Urinary bladder (tissue), 4 donors: Measurements from ENCODE around the gene VWA7. TPM values are rescaled to one million over a fixed set of nuclear protein-coding genes. Genes with fewer than 3 reads are reported as not detected.

ENCODE experiments used
- DNase-seq: peaks from one replicate; pipeline ENCODE4 v3.0.0-alpha.2; 2015; ENCODE audit errors: extremely low spot score
- H3K27ac ChIP-seq: one replicate; pipeline ENCODE4 v1.5.1; 2013; ENCODE audit warnings: low read depth, mild to moderate bottlenecking, moderate library complexity
- H3K36me3 ChIP-seq: one replicate; pipeline ENCODE4 v1.6.1; 2013; ENCODE audit warnings: mild to moderate bottlenecking, moderate library complexity; ENCODE audit not compliant: insufficient read depth
- H3K4me1 ChIP-seq: one replicate; pipeline ENCODE4 v1.6.1; 2013; ENCODE audit warnings: mild to moderate bottlenecking, moderate library complexity; ENCODE audit not compliant: insufficient read depth
- H3K4me3 ChIP-seq: one replicate; pipeline ENCODE4 v1.5.1; 2013; ENCODE audit warnings: low read depth, low read length
- WGBS: extraction: QIAGEN DNeasy Blood & Tissue Kit; methylation state at CpG from one replicate; pipeline ENCODE4 v1.1.7; 2013; 5-methylcytosine and 5-hydroxymethylcytosine counted together
- polyA plus RNA-seq: library from polyadenylated mRNA; stranded (reverse); fragments of 200-250 nt; gene quantifications from one replicate; pipeline ENCODE4 v1.2.3, GENCODE V29; 2013
- total RNA-seq: library from RNA; depleted of rRNA; stranded (reverse); fragments of >200 nt; gene quantifications from one replicate; pipeline ENCODE4 v1.2.3, GENCODE V29; 2014
- donor health status: healthy with polysubstance abuse.
- donor health status: healthy.

VWA7 gene
- total and polyA plus RNA-seq, 2 donors = 0.39 to 0.42 TPM

DNA sequence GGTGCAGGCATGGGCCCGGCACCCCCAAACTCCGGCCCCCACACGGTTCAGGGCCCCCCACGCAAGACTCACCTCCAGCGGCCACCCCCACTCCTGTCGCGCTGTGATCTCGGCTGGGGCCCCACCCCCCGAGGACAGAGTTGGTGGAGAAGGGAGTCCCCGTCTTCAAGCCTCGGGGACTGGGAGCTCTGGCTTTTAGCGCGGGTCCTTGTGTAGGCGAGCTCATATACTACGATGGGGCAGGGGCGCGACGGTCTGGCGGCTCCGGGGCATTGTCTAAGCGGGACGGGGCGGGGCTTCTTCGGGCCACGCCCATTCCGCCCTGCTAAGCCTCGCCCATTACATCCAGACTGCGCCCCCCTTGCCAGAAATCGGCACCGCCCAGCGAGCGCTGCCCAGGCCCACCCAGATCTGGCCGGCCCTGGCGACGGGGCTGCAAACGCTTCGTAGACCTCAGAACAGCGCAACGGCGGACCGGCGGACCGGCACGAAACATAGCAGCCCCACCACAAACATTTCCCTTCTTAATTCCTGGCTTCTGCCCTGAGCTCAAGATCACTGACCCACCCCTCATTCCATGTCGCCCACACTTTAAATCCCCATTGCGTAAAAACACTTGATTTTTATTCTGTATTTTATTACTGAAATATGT, 47.0 kb downstream of the VWA7 start:
- no peaks in the 10 kb centered on the region for H3K4me1 ChIP-seq
- H3K36me3 ChIP-seq = peaks cover 2% of the 10 kb centered on the region
- peak overlapping the region; percentile 87 for H3K27ac ChIP-seq
- H3K4me3 ChIP-seq = peak overlapping the region; percentile 52
- peak; percentile 88 for DNase-seq
- under 1% methylated on average over 46 of the region's 46 CpGs for WGBS

DNA sequence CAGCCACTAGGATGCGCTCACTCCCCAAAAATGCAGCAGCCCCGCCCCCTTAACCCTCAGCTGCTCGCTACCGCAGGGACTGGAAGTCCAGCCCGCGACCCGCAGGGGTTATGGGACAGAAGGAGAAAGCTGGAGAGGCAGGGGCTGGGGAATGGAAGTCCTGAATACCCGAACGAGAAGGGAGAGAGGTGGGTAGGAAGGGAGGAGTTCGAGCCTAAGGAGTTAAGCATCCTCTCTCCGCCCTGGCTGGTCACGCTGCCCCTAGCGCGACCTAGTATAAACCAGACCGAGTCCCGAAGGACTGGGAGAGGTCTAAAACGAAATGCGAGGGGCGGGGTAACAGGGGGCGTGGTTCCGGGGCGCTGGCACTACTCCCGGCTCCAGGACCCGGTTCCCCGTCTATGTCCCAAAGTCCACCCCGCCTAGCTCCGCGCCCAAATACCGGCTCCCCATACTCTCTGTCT, 47.6 kb downstream of the VWA7 start:
- peak; percentile 88 for DNase-seq
- peak overlapping the region; percentile 52 for H3K4me3 ChIP-seq
- peaks cover 2% of the 10 kb centered on the region for H3K36me3 ChIP-seq
- under 1% methylated on average over 29 of the region's 29 CpGs for WGBS
- H3K27ac ChIP-seq = peak overlapping the region; percentile 87
- H3K4me1 ChIP-seq = no peaks in the 10 kb centered on the region

DNA sequence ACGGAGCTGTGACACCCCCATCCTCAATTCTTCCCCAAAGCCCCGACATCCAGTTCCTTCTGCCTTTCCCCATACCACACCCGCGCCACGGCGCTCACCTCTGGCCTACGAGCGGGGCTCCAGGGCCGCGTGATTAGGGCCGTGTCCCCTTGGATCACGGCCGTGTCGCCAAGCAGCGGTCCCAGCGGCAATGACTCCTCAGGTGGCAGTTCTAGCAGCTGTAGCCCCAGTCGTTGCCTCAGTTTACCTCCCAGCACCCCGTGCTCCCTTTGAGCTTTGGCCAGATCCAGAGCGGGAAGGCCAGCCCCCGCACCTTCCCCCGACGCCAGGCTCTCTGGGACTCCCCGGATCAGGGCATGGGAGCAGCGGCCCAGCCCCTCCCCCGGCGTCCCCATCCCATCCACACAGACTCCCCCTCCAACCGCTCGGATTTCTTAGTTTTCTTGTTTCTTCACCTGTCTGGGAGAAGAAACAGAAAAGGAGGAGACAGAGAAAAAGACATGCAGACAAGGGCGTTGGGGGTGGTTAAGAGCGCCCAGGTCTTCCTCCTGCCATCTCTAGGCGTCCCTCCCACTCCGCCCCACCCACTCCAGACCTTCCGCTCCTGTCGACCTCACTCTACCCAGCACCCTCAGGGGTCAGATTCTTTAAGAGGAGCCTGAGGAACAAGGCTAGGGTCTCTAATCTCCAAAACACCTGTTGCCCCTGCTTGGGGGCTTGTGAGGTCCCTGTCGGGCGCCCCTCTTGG, 48.2 kb downstream of the VWA7 start, which contains the start of gene DDAH2:
Gene DDAH2 (minus strand): TSS at position 533 of the 748 bp plus-strand sequence. CDS start 138 bp downstream, at position 395.
- Histone ChIP-seq H3K36me3 (peaks cover 2% of the 10 kb centered on the region), H3K4me3 (peak within 1 kb of the TSS; percentile 52), H3K4me1 (no peaks in the 10 kb centered on the region), H3K27ac (peak within 1 kb of the TSS; percentile 87)
- DNase-seq = no peak
- 14% methylated on average over 36 of the region's 36 CpGs for WGBS

DNA sequence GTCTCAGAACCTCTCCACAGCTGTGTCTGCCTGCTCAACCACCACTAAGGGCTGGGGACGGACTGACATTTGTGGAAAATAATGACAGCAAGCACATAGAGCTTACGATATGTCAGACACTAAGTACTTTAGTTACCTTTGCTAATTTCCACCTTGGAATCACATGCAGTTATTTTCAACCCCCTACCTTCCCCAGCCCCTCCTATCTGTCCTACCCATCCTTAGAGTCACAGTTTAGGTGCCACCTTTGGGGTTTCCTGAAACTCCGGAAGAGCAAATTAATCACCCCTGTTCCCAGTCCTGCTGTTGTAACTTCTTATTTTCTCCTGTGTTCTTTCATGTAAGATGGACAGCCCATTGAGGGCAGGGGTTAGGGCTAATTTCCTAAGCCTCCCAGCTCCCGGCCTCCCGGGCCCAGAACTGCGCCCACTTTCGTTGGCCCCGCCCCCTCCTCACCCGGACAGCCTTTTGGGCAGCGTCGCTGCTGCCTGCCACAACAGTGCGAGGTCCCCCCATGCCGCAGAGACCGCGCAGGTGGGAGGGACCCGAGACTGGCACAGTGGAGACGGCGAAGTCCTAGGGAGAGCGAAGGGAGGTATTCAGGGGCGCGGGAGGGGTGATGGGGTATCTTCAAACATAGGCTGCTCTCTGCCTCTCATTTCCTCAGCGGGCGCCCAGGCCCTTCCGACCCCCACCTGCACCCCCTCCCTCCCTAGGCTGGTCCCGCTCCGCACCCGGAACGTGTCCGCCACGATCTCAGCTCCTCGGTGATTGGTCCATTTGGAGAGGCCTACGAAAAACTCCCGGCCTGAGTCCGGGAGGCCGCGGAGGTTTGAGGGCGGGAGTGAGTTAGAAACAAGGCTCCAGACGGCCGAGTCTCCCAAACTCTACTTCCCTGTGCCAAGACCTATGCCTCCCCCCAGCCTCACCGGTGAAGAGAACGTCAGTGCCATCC, 49.1 kb downstream of the VWA7 start:
- no peak for DNase-seq
- peaks cover 2% of the 10 kb centered on the region for H3K36me3 ChIP-seq
- H3K27ac ChIP-seq = no peak overlapping the region
- WGBS = 66% methylated on average over 41 of the region's 41 CpGs
- H3K4me1 ChIP-seq = no peaks in the 10 kb centered on the region
- peak overlapping the region; percentile 52 for H3K4me3 ChIP-seq

DNA sequence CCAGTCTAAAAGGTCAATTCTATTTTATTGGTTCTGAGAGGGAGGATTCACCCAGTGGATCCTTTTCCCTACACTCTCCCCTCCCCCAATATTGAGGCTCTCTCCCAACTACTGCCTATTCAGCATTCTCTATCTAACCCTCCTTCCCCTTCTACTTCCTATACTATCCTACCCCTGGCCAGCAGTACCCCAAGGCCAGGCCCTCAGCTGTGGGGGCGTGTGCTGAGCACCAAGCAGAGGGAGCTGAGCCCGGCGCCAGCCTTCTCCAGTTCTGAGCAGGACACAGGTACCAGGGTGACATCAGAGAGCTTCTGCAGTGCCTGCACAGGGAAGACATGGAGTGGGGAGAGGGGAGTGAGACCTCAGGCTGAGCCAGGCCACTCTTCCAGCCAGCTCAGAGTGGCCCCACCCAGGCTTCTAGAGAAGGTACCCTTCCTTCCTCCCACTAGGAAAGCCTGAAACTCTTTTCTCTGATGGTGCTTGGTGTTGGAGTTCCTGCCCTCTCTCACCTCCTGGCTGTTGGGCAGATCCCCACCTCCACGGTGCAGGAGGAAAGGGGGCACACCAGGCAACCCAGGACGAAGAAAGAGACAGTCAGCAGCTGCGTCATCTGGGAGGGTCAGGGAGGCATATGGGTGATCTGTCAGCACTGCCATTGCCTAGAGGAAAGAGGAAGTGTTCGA, 50.0 kb downstream of the VWA7 start:
- Histone ChIP-seq H3K27ac (no peak overlapping the region), H3K4me1 (no peaks in the 10 kb centered on the region), H3K4me3 (no peak overlapping the region), H3K36me3 (peaks cover 2% of the 10 kb centered on the region)
- 75% methylated on average over 7 of the region's 7 CpGs for WGBS
- DNase-seq = no peak

DNA sequence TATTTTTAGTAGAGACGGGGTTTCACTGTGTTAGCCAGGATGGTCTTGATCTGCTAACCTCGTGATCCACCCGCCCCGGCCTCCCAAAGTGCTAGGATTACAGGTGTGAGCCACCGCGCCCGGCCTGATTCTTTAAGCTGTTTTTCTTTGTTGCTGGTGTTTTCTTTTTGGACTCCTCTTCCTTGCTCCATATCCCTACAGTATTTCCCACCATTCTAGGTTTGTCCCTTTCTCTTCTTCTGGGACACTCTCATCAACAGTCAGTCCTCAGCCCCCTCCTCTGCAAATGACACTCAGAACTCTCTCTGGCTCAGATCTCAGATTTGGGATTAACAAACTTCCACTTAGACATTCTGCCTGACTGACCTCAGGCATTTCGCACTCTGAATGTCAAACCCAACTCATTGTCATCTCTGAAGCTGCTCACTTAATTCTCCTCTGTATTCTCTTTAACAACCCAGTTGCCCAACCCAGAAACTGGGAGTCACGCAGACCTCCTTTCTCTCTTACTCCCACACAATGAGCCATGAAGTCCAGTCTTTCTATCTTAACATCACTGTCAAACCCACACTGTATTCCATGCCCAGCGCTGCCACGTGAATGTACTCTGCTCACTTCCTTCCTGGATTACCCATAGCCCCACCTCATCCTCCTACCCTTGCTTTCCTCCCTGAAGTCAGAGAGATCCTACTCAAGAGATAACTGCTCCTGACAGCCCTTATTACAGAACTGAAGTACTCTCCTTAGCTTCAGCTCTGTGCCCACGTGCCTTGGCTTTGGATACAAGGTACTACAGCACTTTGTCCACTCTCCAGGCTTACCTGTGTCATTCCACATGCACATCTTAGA, 51.4 kb downstream of the VWA7 start:
- 87% methylated on average over 12 of the region's 12 CpGs for WGBS
- no peak overlapping the region for H3K27ac ChIP-seq
- no peak for DNase-seq

DNA sequence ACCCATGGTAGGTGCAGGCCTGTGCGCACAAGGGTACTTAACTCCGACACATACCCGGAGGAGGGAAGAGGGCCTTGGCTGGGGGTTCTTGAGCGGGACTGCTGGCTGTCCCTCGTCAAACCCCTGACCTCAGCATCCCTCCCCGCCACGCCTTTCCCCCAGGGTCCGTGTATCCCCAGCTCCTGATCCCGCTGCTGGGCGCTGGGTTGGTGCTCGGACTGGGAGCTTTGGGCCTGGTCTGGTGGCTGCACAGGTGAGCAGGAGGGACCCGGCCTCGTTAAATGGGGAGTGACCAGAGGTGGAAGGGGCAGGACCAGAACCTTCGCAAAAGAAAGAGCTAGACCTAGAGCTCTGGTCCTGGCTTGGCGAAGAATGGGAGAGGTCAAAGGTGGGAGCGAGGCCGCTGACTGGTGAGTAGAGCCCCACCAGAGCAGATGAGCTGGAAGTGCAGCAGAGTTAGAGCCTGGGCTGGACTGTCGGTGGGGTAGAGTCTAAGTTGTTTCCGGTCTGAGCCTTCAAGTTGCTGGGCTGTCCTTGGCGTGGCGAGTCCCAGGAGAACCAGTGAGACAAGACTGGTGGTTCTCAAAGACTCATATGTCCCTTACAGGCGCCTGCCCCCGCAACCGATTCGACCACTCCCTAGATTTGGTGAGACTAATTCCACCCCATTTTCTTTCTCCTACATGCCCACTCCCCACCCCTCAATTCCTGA, 53.0 kb downstream of the VWA7 start:
- H3K4me3 ChIP-seq = no peak overlapping the region
- no peak for DNase-seq
- H3K36me3 ChIP-seq = no peaks in the 10 kb centered on the region
- WGBS = 84% methylated on average over 25 of the region's 25 CpGs
- H3K4me1 ChIP-seq = no peaks in the 10 kb centered on the region
- no peak overlapping the region for H3K27ac ChIP-seq

More for the DNA sequence above, 51.4 kb downstream of the VWA7 start:
- Histone ChIP-seq H3K4me3 (no peak overlapping the region), H3K36me3 (no peaks in the 10 kb centered on the region), H3K4me1 (no peaks in the 10 kb centered on the region)

DNA sequence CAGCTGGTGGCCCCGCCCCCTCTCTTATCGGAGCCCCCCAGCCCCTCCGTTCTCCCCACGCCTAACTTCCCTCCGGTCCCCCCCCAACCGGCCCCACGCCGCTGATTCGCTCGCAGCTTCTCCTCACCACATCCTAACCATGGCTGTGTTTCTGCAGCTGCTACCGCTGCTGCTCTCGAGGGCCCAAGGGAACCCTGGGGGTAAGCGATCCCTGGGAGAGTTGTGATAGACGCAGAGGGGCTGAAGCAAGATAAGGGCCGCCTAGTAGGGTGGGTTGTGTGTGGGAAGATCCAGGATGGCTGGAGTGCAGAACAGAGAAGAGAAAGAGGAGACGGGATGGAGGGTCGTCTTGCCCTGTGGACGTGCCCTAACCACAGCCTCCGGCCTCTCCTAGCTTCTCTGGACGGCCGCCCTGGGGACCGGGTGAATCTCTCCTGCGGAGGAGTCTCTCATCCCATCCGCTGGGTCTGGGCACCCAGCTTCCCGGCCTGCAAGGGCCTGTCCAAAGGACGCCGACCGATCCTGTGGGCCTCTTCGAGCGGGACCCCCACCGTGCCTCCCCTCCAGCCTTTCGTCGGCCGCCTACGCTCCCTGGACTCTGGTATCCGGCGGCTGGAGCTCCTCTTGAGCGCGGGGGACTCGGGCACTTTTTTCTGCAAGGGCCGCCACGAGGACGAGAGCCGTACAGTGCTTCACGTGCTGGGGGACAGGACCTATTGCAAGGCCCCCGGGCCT, 53.7 kb downstream of the VWA7 start, which contains the start of gene MPIG6B:
Gene MPIG6B (plus strand): TSS at position 129 of the 735 bp plus-strand sequence. CDS start 11 bp downstream, at position 140.
- no peak for DNase-seq
- 72% methylated on average over 46 of the region's 46 CpGs for whole genome bisulfite sequencing
- H3K4me1 ChIP-seq = no peaks in the 10 kb centered on the region
- H3K4me3 ChIP-seq = no peak within 1 kb of the TSS
- H3K36me3 ChIP-seq = no peaks in the 10 kb centered on the region
- no peak within 1 kb of the TSS for H3K27ac ChIP-seq

DNA sequence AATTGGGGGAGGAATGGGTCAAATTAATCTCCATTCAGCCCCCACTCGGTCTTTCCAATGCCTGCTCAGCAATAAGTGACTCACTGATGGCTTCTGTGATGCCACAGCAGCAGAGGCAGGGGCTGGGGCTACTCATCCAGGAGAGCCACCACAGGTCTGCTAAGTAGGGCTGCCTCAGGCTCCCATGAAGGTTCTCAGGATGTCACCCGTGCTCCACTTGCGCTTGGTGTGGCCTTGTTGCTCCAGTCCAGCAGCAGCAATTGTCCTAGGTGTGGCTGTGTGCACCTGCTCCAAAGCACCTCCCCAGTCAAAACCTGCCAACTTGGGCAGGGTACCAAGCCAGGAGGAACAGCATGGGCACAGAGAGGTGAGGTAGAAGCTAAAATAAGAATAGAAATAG, 55.0 kb downstream of the VWA7 start:
- Histone ChIP-seq H3K4me3 (no peak overlapping the region), H3K27ac (no peak overlapping the region), H3K4me1 (no peaks in the 10 kb centered on the region), H3K36me3 (no peaks in the 10 kb centered on the region)
- 86% methylated on average over 3 of the region's 3 CpGs for WGBS
- no peak for DNase-seq

DNA sequence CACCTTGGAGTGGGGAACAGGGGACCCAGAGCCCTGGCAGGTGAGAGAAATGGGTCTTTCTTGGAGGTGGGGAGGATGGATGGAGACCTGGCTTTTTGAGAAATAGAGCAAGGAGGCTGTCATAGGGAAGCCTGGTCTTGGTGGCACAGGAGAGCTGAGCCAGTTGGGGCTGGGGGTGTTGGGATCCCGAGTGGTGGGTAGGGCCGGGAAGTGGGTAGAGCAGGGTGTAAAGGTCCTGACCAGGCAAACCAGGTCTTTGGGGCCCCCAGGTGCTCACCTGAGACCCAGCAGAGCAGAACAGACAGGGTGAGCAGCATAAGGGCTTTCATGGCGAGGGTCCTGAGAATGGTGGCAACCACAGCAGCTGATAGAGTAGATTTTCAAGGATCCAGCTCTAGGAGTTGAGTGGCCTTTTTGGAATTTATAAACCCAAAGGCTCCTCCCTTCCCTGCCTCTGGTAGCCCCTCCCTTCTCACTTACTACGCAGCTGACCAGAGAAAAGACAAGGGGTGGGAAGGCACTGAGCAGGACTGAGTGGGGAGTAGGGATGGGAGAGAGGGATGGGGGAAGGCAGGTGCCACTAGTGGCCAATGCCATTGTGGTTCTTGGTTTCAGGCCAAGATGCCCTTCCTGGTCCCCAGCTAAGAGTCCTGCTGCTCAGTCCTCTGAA, 55.6 kb downstream of the VWA7 start, which contains the start of gene LY6G6C:
Gene LY6G6C (minus strand): TSS at position 396 of the 670 bp plus-strand sequence. CDS start 67 bp downstream, at position 329.
- Histone ChIP-seq H3K36me3 (no peaks in the 10 kb centered on the region), H3K4me3 (no peak within 1 kb of the TSS), H3K27ac (no peak within 1 kb of the TSS), H3K4me1 (no peaks in the 10 kb centered on the region)
- WGBS = 82% methylated on average over 4 of the region's 4 CpGs
- DNase-seq = no peak
